A172 (cell line): ENCODE measurements around the gene LXN. TPM values are rescaled to one million over a fixed set of nuclear protein-coding genes. Genes with fewer than 3 reads are reported as not detected.

Experiments
- DNase-seq: peaks from one replicate; pipeline ENCODE4 v3.0.0-alpha.2; 2015; ENCODE audit warnings: low spot score
- total RNA-seq: library from RNA; depleted of rRNA; stranded (reverse); fragments of >200 nt; shearing (Covaris generic); gene quantifications from 2 replicates; pipeline ENCODE4 v1.2.3, GENCODE V29; 2014

LXN gene
- total RNA-seq, 1 experiment from 2014 or later = not detected

GRCh38 chr3:158671821-158672214, 630 bp downstream of the LXN start:
- no peak for DNase-seq

GRCh38 chr3:158668506-158668905, 3.9 kb downstream of the LXN start:
- DNase-seq = no peak

DNA sequence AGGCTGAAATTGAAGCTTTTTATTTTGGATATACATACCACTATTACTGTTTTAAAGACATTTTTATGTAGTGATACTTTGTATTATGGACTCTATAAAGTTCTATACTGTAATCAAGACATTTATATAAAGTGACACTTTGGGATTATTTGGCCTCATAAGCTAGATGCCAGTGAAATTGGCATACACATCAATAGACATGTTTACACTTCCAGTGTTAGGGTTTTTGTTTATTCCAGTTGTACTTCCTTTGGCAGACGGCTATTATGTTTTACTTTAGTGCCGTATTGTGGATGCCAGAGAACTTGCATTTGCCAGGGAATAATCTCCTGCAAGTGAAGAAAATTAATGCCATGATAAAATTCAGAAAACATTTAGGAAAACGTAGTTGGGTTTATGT, 6.0 kb downstream of the LXN start:
- DNase-seq = no peak

- no peak for DNase-seq
Measured at GRCh38 chr3:158663832-158664231, 8.6 kb downstream of the LXN start.

DNA sequence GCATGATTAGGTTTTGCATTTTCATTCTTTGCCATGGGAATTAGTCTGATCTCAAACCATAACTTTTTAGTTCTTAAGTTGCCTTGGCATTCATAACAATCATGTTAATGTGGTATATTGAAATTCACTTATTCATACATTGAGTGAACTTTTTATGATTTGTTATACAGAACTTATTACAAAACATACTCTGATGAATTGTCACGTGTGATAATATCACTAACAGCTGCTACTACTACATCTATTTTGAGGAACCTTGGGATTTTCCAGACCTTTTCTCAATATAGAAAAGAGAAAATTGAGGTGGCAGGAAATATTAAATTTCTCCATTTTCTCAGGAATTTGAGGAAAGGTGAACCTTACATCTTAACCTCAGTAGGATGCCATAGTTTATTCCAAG, 9.2 kb downstream of the LXN start:
- DNase-seq = no peak

GRCh38 chr3:158660711-158661110, 11.7 kb downstream of the LXN start:
- DNase-seq = no peak

DNA sequence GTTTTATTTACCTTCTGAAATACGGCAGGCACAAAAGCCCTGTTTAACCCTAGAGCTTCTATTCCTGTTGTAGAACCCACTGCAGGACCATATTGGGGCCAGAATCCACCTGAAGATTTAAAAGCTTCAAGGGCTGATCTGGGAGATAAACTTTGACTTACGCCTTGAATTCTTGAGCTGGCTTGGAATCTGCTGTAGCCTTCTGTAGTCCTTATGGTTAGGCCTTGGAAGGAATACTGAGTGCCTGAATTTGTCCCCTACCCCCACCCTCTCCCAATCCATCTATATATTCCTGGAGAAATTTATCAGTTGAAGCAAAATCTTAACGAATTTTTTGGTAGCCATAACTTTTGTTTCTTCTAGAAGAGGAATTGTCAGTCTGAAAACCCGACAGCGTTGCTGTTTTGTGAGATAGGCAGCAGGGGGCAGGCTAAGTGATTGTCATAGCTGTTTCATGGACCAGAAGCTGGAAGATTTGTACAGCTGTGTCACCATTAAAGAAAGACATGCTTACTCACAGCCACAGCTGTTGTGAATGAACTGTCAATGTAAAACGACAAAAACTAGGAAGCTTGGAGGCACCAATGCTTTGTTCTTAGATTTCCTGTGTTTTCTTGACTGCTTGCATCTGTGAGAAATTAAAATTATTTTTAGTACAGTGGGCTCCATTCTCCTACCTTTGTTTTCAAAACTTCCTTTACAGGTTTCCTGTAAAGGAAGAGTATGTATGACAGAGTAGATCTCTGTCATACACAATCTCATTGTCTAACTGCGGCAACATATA, 12.8 kb downstream of the LXN start:
- DNase-seq = peak; percentile 82

GRCh38 chr3:158658889-158659288, 13.6 kb downstream of the LXN start:
- no peak for DNase-seq

DNA sequence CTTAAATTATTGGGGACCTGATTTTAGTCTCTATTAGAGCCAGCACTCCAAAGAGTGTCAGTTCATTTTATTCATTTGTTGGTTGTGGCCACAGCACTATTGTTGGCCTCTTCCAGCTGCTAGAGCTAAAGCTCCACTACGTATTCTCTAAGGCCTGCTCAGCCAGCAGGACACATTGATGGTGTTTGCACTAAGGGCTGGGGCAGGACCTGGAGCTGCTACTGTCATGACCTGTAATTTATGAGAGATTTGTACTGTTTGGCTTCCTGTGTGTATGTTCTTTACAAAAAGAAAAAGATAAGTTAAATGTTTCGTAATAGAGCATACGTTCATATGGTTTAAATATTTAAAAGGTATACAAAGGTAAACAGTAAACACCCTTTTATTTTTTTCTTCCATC, 20.0 kb downstream of the LXN start:
- DNase-seq = no peak

DNA sequence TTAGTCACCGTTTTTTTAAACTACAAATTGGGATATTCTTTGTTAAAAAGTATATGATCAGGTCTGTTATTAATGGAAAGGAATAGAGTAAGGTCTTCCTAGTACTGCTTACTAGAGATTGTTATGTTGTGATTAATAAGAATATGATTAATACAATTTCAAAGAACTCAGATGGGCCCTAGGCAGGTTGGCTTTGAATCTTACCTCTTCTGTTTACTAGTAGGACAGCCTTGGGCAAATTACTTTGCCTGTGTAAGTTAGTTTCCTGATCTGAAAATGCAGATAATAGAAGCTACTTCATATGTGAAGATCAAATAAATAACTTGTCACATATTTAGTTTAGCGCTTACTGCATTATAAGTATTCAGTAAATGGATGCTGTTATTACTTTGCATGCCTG, 21.3 kb downstream of the LXN start:
- no peak for DNase-seq

GRCh38 chr3:158649791-158650190, 22.7 kb downstream of the LXN start:
- DNase-seq = no peak

DNA sequence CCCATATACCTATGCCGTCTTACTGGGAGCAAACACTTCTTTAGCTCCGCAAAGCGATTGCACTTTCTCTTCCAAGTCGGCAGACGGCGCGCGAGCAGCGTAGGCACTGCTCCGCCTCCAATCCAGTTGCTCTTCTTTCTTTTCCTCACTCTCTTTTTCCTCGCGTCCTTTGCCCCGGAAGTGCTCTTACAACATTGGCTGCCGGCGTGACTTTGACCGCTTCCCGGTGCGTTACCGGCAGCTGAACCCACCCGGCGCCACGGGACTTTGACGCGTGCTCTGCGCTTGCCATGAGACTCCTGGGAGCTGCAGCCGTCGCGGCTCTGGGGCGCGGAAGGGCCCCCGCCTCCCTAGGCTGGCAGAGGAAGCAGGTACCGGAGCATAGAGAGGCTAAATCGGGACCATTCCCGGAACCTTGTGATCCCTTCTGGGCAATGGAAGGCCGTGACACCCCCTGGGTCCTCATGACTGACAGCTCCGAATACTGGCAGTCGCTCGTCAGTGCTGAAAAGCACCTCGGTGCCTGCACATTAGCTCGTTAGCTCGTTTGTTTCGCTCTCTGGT, 28.0 kb downstream of the LXN start, which contains the start of gene GFM1:
TSS of gene GFM1 (plus strand) at position 183 of the 564 bp plus-strand sequence. CDS start at position 291, 108 bp downstream.
- peak; percentile 97 for DNase-seq

GRCh38 chr3:158642474-158643210, 29.8 kb downstream of the LXN start:
- no peak for DNase-seq

GRCh38 chr3:158642005-158642404, 30.4 kb downstream of the LXN start:
- no peak for DNase-seq

DNA sequence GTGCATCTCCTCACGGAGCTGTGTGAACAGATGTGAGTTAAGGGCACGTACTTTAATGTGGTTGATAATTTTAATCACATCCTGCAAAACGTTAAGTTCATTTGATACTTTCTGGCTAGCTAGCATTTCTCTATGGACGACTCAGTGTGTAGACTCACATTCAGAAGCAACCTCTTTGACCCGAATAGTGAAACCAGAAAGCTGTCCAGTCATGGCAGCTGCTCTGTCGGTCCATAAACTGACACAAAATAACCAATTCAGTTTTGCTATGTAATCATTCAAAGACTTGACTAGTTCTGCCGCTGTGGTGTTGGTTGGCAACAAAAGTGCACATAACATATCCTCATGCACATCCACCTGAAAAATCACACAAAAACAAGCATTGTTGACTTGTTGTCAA, 31.8 kb downstream of the LXN start:
- DNase-seq = no peak

DNA sequence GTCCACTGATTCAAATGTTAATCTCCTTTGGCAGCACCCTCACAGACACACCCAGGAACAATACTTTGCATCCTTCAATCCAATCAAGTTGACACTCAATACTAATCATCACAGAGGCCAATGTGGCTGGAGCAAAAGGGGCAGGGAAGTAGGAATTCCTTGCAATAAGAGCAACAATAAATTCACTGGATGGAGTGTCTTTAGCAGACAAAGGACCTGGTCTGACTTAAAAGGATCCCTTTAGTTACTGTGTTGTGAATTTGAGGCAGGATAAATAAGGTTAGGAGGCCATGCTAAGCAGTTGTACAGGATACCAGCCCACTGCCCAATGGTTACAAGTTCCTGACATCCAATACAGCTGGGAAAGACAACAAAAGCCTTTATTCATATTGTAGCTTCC, 40.5 kb downstream of the LXN start:
- DNase-seq = no peak

GRCh38 chr3:158625881-158626280, 46.6 kb downstream of the LXN start:
- DNase-seq = no peak

- no peak for DNase-seq
Measured at GRCh38 chr3:158617982-158618875, 54.2 kb downstream of the LXN start.
